G401.6 (cell line): Measurements from ENCODE around the gene ANKRD13A.
"Not testable (repeated sequence)": the region's sequence is repeated elsewhere in the genome, so short reads cannot be mapped to it uniquely, and the experiment has no call there.

ENCODE experiments used
- FAIRE-seq: peaks from 2 replicates; lab custom pipeline; 2012; peaks lifted over from hg19 to GRCh38; lab: Jason Lieb, UNC

Gene ANKRD13A

GRCh38 chr12:110048242-110049027 lies 49.2 kb downstream of the ANKRD13A start, which contains the start of gene C12orf76:
Gene C12orf76, minus strand, starts transcription at chr12:110048522. Its CDS starts 27 bp downstream, at chr12:110048495.
- peak; percentile 96 for FAIRE-seq

DNA sequence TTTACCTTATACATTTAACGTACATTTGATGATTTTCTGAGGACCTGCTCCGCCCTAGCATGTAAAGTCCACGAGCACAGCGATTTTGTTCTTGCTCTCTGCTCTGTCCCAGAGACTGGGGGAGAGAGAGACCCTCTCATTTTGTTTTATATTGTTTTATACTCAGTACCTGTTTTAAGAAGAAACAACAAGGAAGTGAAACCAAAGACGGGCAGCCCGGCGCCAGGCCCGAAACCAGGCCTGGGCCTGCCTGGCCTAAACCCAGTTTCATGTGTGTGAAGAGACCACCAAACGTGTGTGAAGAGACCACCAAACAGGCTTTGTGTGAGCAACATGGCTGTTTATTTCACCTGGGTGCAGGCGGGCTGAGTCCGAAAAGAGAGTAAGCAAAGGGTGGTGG lies 49.8 kb downstream of the ANKRD13A start:
- FAIRE-seq = not testable (repeated sequence)

GRCh38 chr12:110049666-110050065 lies 50.4 kb downstream of the ANKRD13A start:
- not testable (repeated sequence) for FAIRE-seq

DNA sequence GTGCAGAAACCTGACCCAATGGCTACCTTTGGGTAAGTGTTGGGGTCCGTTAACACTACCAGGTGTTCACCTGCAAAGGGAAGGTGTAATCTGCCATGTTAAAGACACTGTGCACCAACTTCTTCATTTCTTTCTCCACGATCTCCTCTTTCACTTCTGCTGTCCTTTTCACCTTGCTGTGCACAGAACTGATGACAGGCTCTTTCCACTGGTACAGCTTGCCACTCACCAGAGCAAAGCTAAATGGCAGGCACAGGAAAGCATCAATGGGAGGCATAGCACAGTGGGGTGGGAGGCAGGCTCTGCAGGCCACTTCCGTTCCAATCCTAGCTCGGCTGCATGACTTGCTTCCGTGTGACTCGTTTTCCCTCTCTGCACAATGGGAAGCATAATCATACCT lies 51.7 kb downstream of the ANKRD13A start:
- FAIRE-seq = no peak

DNA sequence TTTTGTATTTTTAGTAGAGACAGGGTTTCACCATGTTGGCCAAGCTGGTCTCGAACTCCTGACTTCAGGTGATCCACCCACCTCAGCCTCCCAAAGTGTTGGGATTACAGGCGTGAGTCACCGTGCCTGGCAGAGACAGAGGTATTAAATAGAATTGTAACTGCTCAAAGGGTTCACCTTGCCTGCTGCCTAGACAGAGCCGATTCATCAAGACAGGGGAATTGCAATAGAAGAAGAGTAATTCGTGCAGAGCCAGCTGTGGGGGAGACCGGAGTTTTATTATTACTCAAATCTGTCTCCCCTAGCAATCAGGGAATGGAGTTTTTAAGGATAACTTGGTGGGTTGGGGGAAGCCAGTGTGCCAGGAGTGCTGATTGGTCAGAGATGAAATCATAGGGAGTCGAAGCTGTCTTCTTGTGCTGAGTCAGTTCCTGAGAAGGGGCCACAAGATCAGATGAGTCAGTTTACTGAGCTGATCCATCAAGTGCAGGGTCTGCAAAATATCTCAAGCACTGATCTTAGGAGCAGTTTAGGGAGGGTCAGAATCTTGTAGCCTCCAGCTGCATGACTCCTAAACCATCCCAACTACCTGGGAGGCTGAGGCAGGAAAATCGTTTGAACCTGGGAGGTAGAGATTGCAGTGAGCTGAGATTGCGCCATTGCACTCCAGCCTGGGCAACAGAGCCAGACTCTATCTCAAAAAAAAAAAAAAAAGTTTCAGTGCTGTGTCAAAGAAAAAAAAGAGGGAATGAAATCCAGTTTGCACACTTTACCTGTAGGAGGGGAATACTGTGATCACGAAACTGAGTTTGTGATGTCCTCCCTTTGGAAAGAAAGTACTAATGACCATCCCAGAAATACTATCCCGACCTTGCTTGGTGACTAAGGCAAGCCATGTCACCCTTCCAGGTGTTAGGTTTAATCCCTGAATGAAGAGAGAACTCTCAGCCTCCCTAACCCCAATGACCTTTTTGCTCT lies 56.4 kb downstream of the ANKRD13A start:
- FAIRE-seq = not testable (repeated sequence)

DNA sequence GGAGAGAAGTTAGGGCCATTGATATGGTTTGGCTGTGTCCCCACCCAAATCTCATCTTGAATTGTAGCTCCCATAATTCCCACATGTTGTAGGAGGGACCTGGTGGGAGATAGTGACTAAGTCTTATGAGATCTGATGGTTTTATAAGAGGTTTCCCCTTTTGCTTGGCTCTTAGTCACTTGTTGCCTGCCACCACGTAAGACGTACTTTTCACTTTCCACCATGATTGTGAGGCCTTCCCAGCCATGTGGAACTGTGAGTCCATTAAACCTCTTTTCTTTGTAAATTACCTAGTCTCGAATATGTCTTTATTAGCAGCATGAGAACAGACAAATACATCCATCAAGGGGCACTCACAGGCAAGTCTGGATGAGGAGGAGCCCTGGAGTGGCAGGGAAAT lies 57.4 kb downstream of the ANKRD13A start:
- FAIRE-seq = not testable (repeated sequence)

GRCh38 chr12:110058875-110059615 lies 59.8 kb downstream of the ANKRD13A start:
- no peak for FAIRE-seq

DNA sequence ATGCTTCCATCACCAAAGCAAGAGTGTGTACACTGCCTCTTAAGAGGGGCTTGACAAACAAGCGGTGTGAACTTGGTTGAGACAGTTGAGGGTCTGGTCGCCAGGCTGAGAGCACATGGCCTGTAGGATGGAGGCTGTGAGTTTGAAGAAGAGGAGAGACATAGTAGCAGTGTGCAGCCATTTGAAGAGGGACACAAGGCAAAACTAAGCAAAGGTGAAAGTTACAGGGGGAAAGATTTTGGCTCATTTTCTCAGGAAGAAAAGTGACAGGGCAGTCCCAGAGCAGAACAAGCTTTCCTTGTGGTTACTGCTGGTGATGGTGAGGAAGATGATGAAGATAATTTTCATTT lies 60.4 kb downstream of the ANKRD13A start:
- no peak for FAIRE-seq

GRCh38 chr12:110062241-110062640 lies 63.0 kb downstream of the ANKRD13A start:
- FAIRE-seq = no peak

DNA sequence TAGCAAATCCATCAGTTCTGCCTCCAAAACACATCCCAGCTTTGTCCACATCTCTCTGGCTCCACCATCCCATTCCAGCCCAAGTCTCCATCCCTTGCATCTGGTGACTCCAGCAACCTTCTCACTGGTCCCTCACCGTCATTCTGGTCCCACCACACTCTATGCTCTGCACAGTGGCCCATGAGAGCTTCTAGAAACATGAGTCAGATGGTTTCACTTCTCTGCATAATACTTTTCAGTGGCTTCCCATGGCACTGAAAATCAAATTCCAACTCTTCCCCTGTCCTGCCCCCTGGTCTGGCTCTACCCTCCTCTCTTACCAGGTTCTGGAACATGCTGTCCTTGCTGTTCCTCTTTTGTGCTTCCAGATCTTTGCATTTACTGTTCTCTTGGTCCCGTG lies 66.3 kb downstream of the ANKRD13A start:
- FAIRE-seq = no peak

DNA sequence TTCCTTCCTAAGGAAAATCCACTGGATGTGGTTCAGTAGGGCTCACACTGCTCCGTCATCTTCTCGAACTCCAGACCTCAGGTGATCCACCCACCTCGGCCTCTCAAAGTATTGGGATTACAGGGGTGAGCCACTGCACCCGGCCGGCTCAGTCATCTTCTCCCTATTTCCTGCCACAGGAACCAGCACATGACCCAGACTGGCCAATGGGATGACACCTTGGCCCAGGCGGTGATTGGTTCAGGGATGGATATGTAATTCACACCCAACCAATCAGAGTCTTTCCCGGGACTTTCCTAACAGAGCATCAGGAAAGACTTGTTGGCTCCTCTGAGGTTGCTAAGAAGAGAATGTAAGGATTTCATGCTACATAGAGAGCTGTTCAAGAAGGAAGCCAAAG lies 68.3 kb downstream of the ANKRD13A start:
- FAIRE-seq = no peak

GRCh38 chr12:110068115-110068514 lies 68.9 kb downstream of the ANKRD13A start:
- FAIRE-seq = not testable (repeated sequence)

DNA sequence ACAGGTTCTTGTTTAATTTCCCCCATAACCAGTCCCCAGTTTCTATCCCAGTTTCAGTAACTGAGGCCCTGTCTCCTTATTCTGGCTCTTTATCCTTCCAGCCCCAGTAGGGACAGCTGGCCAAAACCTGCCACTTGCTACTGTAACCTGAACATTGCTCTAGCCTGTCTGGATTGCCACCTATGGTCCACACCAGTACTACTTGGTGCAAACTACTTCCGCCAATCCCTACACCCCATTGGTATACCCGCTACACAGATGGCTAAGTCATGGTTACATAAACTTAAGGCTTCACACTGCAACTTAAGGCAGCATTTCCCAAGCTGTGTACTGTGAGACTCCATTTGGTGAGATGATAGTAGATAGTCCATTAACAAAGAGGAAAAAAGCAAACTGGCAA lies 69.4 kb downstream of the ANKRD13A start:
- FAIRE-seq = no peak

- FAIRE-seq = no peak
Measured at GRCh38 chr12:110071504-110071903, 72.3 kb downstream of the ANKRD13A start.

GRCh38 chr12:110071967-110072366 lies 72.7 kb downstream of the ANKRD13A start:
- FAIRE-seq = no peak

- FAIRE-seq = not testable (repeated sequence)
Measured at GRCh38 chr12:110072636-110073035, 73.4 kb downstream of the ANKRD13A start.

GRCh38 chr12:110073049-110073831 lies 74.0 kb downstream of the ANKRD13A start:
- FAIRE-seq = no peak

- FAIRE-seq = no peak
Measured at GRCh38 chr12:110074089-110074488, 74.9 kb downstream of the ANKRD13A start.

DNA sequence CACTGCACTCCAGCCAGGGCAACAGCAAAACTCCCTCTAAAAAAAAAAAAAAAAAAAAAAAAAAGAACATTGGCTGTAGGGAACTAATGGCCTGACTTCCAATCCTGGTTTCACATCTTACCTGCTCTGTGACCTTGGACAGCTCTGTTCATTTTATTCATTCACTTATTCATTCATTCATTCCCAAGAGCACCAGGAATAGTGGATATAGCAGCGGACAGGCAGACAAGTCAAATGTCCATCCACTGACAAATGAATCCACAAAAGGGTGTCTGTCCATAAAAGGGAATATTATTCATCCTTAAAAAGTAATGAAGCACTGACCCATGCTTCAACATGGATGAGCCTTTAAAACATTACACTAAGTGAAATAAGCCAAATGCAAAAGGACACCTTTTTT lies 76.7 kb downstream of the ANKRD13A start:
- FAIRE-seq = no peak

GRCh38 chr12:110077800-110078199 lies 78.6 kb downstream of the ANKRD13A start:
- FAIRE-seq = no peak
